B cell (primary cell): ENCODE measurements around the gene SPTB. TPM values are rescaled to one million over a fixed set of nuclear protein-coding genes. Genes with fewer than 3 reads are reported as not detected.

Source experiments
- ATAC-seq: fragments of 200-7000 bp; cut with Tn5 transposase; one replicate; pipeline ENCODE4 v1.10.0; 2021; ENCODE audit warnings: low read depth, mild to moderate bottlenecking, moderate number of reproducible peaks, moderate library complexity
- CTCF ChIA-PET: fragments of 350-600 bp; sonication (Branson Sonifier 250); formaldehyde crosslinking; loops from one replicate; lab custom pipeline; 2021; ENCODE audit warnings: antibody characterized with exemption, inconsistent platforms; lab: Charles Lee
- POLR2A ChIA-PET: fragments of 350-600 bp; sonication (Branson Sonifier 250); formaldehyde crosslinking; loops from one replicate; lab custom pipeline; 2021; ENCODE audit warnings: antibody characterized with exemption; lab: Charles Lee
- DNase-seq: peaks from one replicate; pipeline ENCODE4 v3.0.0; 2013
- H2AFZ ChIP-seq: 2 replicates; pipeline ENCODE4 v1.6.1; 2012; ENCODE audit warnings: mild to moderate bottlenecking, low read depth, low read length; ENCODE audit not compliant: insufficient read depth, poor library complexity, severe bottlenecking
- H3K27ac ChIP-seq, 2 donors: 1 replicate in 1 of 2; 2 replicates in 1 of 2; pipeline ENCODE4 v1.5.1; 2012 to 2013; ENCODE audit warnings: low read length in 2 of 2, mild to moderate bottlenecking in 2 of 2, moderate library complexity in 1 of 2
- H3K27me3 ChIP-seq, 4 experiments: fragments of 200-600 bp in 1 of 4; sonication (generic) in 1 of 4; replicated peaks in 1 of 4; 1 replicate in 2 of 4; 2 replicates in 2 of 4; pipeline versions ENCODE4 v1.6.1 to v1.7.0; 2013 to 2016; ENCODE audit warnings: low read length in 3 of 4, mild to moderate bottlenecking in 2 of 4, mixed read lengths in 1 of 4, moderate library complexity in 1 of 4; ENCODE audit not compliant: insufficient read depth in 4 of 4, control insufficient read depth in 3 of 4; ENCODE audit errors: control extremely low read depth in 1 of 4
- H3K36me3 ChIP-seq, 2 experiments: replicated peaks in 1 of 2; 1 replicate in 1 of 2; 2 replicates in 1 of 2; pipeline versions ENCODE4 v1.6.1 to v1.7.1; 2013; ENCODE audit warnings: low read length in 1 of 2; ENCODE audit not compliant: insufficient read depth in 2 of 2, control insufficient read depth in 1 of 2; ENCODE audit errors: control extremely low read depth in 1 of 2, extremely low read depth in 1 of 2
- H3K4me1 ChIP-seq, 2 donors: fragments of 200-600 bp in 1 of 2; sonication (generic) in 1 of 2; 1 replicate in 1 of 2; 2 replicates in 1 of 2; pipeline versions ENCODE4 v1.5.1 to v1.6.1; 2013 to 2017; ENCODE audit warnings: low read length in 2 of 2; ENCODE audit not compliant: control insufficient read depth in 2 of 2, insufficient read depth in 2 of 2
- H3K4me2 ChIP-seq: replicated peaks from 2 replicates; pipeline ENCODE3; 2012; ENCODE audit warnings: mild to moderate bottlenecking, low read depth, low read length; ENCODE audit not compliant: poor library complexity, severe bottlenecking
- H3K4me3 ChIP-seq, 5 experiments: fragments of 200-600 bp in 1 of 5; sonication (generic) in 1 of 5; 1 replicate in 3 of 5; 2 replicates in 2 of 5; pipeline versions ENCODE4 v1.5.1 to v1.7.0; 2011 to 2016; ENCODE audit warnings: low read length in 4 of 5, mild to moderate bottlenecking in 4 of 5, low read depth in 2 of 5, control low read depth in 1 of 5, moderate library complexity in 1 of 5; ENCODE audit not compliant: insufficient read depth in 1 of 5; ENCODE audit errors: control extremely low read depth in 1 of 5, extremely low read depth in 1 of 5
- H3K79me2 ChIP-seq: fragments of 200-600 bp; sonication (generic); one replicate; pipeline ENCODE4 v1.6.0; 2016; ENCODE audit warnings: low read length; ENCODE audit not compliant: control insufficient read depth, insufficient read depth
- H3K9ac ChIP-seq: fragments of 200-600 bp; sonication (generic); 2 replicates; pipeline ENCODE4 v1.6.1; 2017; ENCODE audit warnings: mild to moderate bottlenecking, low read length, moderate library complexity
- H3K9me3 ChIP-seq, 3 donors: one replicate each; pipeline versions ENCODE4 v1.6.1 to v1.7.1; 2013; ENCODE audit warnings: low read length in 2 of 3; ENCODE audit not compliant: control insufficient read depth in 2 of 3, insufficient read depth in 1 of 3; ENCODE audit errors: control extremely low read depth in 1 of 3
- H4K20me1 ChIP-seq: 2 replicates; pipeline ENCODE4 v1.6.0; 2012; ENCODE audit warnings: mild to moderate bottlenecking, low read length; ENCODE audit not compliant: insufficient read depth, control insufficient read depth, poor library complexity, severe bottlenecking
- H3K27ac Mint-ChIP-seq: one replicate; pipeline ENCODE4 v1.8.0; 2021; ENCODE audit warnings: mixed read lengths
- H3K27me3 Mint-ChIP-seq: one replicate; pipeline ENCODE4 v1.8.0; 2021; ENCODE audit warnings: mixed read lengths
- H3K4me1 Mint-ChIP-seq: one replicate; pipeline ENCODE4 v1.8.0; 2021; ENCODE audit warnings: mixed read lengths
- H3K4me3 Mint-ChIP-seq: one replicate; pipeline ENCODE4 v1.8.0; 2021; ENCODE audit warnings: mixed read lengths
- H3K9me3 Mint-ChIP-seq: one replicate; pipeline ENCODE4 v1.8.0; 2022; ENCODE audit warnings: mixed read lengths; ENCODE audit not compliant: insufficient read depth
- CTCF ChIP-seq: fragments of 200-600 bp; IDR thresholded peaks from one replicate; pipeline ENCODE4 v1.8.0; 2022; ENCODE audit warnings: antibody characterized with exemption, mild to moderate bottlenecking
- EZH2 ChIP-seq: IDR thresholded peaks from 2 replicates; pipeline ENCODE4 v1.6.1; 2012; ENCODE audit warnings: borderline replicate concordance, low read depth, mild to moderate bottlenecking, moderate library complexity, low read length; ENCODE audit not compliant: insufficient read depth, poor library complexity, severe bottlenecking
- WGBS: methylation state at CpG from one replicate; pipeline ENCODE4 v1.1.5; 2013; ENCODE audit warnings: missing lambda C conversion rate; ENCODE audit not compliant: insufficient coverage; 5-methylcytosine and 5-hydroxymethylcytosine counted together
- intact Hi-C: fragments of 100-400 bp; cut with micrococcal nuclease; formaldehyde crosslinking; loops from one replicate; pipeline ENCODE4 v1.10.0; 2022
- polyA plus RNA-seq: library from polyadenylated mRNA; depleted of rRNA; stranded (reverse); fragments of >200 nt; gene quantifications from 2 replicates; pipeline ENCODE4 v1.2.3, GENCODE V29; 2012
- total RNA-seq, 2 donors: library from RNA; stranded (reverse); fragments of 120-200 nt in 1 of 2; gene quantifications; 1 replicate in 1 of 2; 2 replicates in 1 of 2; pipeline versions ENCODE4 v1.2.3 to v1.2.4, GENCODE V29; 2013 to 2022

The SPTB gene
- total and polyA plus RNA-seq, 2 donors (not counting 1 experiment from before 2014, with no cell fraction given) = 0.12 TPM; not detected in 1

GRCh38 chr14:64928239-64929013 lies 48.7 kb upstream of the SPTB start:
- Mint-ChIP-seq H3K27ac (no peak overlapping the region), H3K4me3 (no peak overlapping the region), H3K9me3 (no peaks in the 10 kb centered on the region), H3K27me3 (no peaks in the 10 kb centered on the region), H3K4me1 (peaks cover 13% of the 10 kb centered on the region)
- Histone ChIP-seq H3K4me1 (peaks cover 15 to 19% of the 10 kb centered on the region in 2 donors), H3K79me2 (peaks cover 38% of the 10 kb centered on the region), H3K27me3 (no peaks in the 10 kb centered on the region), H3K4me2 (peak overlapping the region; percentile 51), H4K20me1 (peaks cover 31% of the 10 kb centered on the region), H3K4me3 (peak overlapping the region in 1 of 5 experiments; percentile 4), H3K9ac (no peak overlapping the region), H3K27ac (peak overlapping the region; percentile 19 to 51), H2AFZ (no peak overlapping the region), H3K36me3 (peaks cover 8 to 81% of the 10 kb centered on the region in 2 experiments), H3K9me3 (no peaks in the 10 kb centered on the region)
- no peak for TF ChIP-seq CTCF
- TF ChIP-seq EZH2 = no peak
- CTCF ChIA-PET = interaction anchor here (1.8 kb wide), 1 partner anchor 13 kb away, joined by 6 read pairs; the partner anchor contains the start of gene CHURC1
- no peak for ATAC-seq
- no peak for DNase-seq
- whole genome bisulfite sequencing = 61% methylated on average over 6 of the region's 7 CpGs
- POLR2A ChIA-PET = no interaction called here
- intact Hi-C loops = no loop called here

GRCh38 chr14:64927031-64927430 lies 47.3 kb upstream of the SPTB start:
- ATAC-seq = no peak
- no peaks in the 10 kb centered on the region for H3K9me3 Mint-ChIP-seq
- DNase-seq = no peak
- ChIA-PET CTCF (interaction anchor here (1.5 to 1.8 kb wide), 3 partner anchors 9 to 35 kb away, joined by 4 to 6 read pairs (median 5); partner anchors contain the start of gene CHURC1), POLR2A (no interaction called here)
- no peak overlapping the region for H3K4me3 Mint-ChIP-seq
- intact Hi-C loops = no loop called here
- Histone ChIP-seq H2AFZ (no peak overlapping the region), H3K4me3 (no peak overlapping the region), H3K27me3 (no peaks in the 10 kb centered on the region), H3K27ac (peak overlapping the region in 1 of 2 donors; percentile 44), H3K9me3 (no peaks in the 10 kb centered on the region), H4K20me1 (peaks cover 42% of the 10 kb centered on the region), H3K79me2 (peaks cover 47% of the 10 kb centered on the region), H3K4me1 (peaks cover 15 to 19% of the 10 kb centered on the region in 2 donors), H3K9ac (no peak overlapping the region), H3K36me3 (peaks cover 9 to 67% of the 10 kb centered on the region in 2 experiments), H3K4me2 (no peak overlapping the region)
- peaks cover 15% of the 10 kb centered on the region for H3K4me1 Mint-ChIP-seq
- WGBS = no CpG with 5 or more reads among the region's 3 CpGs
- no peaks in the 10 kb centered on the region for H3K27me3 Mint-ChIP-seq
- no peak overlapping the region for H3K27ac Mint-ChIP-seq
- TF ChIP-seq EZH2 (no peak), CTCF (no peak)
